ENCODE measurements around the gene PARPBP. TPM values are rescaled to one million over a fixed set of nuclear protein-coding genes. Genes with fewer than 3 reads are reported as not detected.

Gene PARPBP
- total and polyA plus RNA-seq, 2 of the 13 experiments (the other 11 are each of a cell fraction or from before 2014, with no cell fraction given): 6.7 to 28.4 TPM

DNA sequence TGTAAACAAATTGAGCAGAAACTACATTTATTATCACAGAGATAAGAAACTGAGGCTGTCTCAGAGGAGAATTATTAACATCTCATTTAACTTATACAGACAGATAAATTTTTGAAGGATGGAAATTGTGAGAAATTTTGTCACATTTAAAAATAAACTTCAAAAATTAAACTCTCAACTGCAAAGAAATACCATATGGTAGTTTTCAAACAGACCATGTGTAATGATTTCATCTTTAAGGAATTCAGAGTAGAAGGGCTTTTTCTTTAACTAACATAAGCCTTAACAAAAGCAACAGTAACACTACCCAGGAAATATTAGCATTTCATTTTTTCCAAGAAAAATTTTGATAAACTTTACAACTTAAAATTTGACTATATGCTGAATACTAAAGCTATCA, 26.7 kb upstream of the PARPBP start:
- no TSS peak for BruUV-seq (replicated peaks)
- H3K4me2 ChIP-seq (ENCODE audit: low read depth, low read length): no peak overlapping the region
- no peaks in the 10 kb centered on the region for H3K27me3 ChIP-seq (ENCODE audit: control insufficient read depth in 1 of 2, insufficient read depth in 2 of 2, low read length in 2 of 2)
- ChIA-PET POLR2A (interaction anchor here (1.3 kb wide), 1 partner anchor 31 kb away, joined by 3 read pairs; the partner anchor contains the start of gene WASHC3), CTCF (ENCODE audit: low intra/inter-chr PET ratio, low total read pairs) (no interaction called here)
- intact Hi-C loops (cut with micrococcal nuclease; ENCODE audit: unreplicated experiment): loop anchor here (10.0 kb wide), 3 partner anchors 149 to 671 kb away; partner anchors contain the start of gene IGF1
- H3K9ac ChIP-seq (ENCODE audit: insufficient read depth, low read depth, low read length): no peak overlapping the region
- peaks cover 1 to 14% of the 10 kb centered on the region in 2 experiments; a peak in 4 of 5 replicates for H3K36me3 ChIP-seq (replicated peaks in 1 of 2; ENCODE audit: control insufficient read depth in 1 of 2, insufficient read depth in 2 of 2, low read length in 2 of 2)
- FAIRE-seq (no peak), DNase-seq (ENCODE audit: low spot score) (no peak), ATAC-seq (no peak)
- no peaks in the 10 kb centered on the region for H4K20me1 ChIP-seq (ENCODE audit: insufficient read depth, low read length)
- H3K9me3 ChIP-seq (ENCODE audit: low read length): no peaks in the 10 kb centered on the region
- H3K4me1 ChIP-seq (ENCODE audit: insufficient read depth, low read length): no peaks in the 10 kb centered on the region
- no peak overlapping the region for H3K27ac ChIP-seq (ENCODE audit: extremely low read length, insufficient read depth, low read length)
- no peaks in the 10 kb centered on the region for H3K79me2 ChIP-seq (ENCODE audit: insufficient read depth, low read length)
- no peak overlapping the region for H3K4me3 ChIP-seq (replicated peaks in 1 of 3; ENCODE audit: insufficient read depth in 1 of 3, low read depth in 2 of 3, low read length in 3 of 3)
- H2AFZ ChIP-seq (ENCODE audit: low read length): no peak overlapping the region
- in situ Hi-C loops (cut with HindIII; ENCODE audit: extremely low pct_ligation_motif_present, low pct_unique_long_range_greater_than_20kb): no loop called here
- TF ChIP-seq, protein P1, sequence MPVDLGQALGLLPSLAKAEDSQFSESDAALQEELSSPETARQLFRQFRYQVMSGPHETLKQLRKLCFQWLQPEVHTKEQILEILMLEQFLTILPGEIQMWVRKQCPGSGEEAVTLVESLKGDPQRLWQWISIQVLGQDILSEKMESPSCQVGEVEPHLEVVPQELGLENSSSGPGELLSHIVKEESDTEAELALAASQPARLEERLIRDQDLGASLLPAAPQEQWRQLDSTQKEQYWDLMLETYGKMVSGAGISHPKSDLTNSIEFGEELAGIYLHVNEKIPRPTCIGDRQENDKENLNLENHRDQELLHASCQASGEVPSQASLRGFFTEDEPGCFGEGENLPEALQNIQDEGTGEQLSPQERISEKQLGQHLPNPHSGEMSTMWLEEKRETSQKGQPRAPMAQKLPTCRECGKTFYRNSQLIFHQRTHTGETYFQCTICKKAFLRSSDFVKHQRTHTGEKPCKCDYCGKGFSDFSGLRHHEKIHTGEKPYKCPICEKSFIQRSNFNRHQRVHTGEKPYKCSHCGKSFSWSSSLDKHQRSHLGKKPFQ (CRISPR knock-in tag; IDR thresholded peaks at IDR 0.05; ENCODE audit: insufficient replicate concordance): no peak
- TF ChIP-seq, protein P2, sequence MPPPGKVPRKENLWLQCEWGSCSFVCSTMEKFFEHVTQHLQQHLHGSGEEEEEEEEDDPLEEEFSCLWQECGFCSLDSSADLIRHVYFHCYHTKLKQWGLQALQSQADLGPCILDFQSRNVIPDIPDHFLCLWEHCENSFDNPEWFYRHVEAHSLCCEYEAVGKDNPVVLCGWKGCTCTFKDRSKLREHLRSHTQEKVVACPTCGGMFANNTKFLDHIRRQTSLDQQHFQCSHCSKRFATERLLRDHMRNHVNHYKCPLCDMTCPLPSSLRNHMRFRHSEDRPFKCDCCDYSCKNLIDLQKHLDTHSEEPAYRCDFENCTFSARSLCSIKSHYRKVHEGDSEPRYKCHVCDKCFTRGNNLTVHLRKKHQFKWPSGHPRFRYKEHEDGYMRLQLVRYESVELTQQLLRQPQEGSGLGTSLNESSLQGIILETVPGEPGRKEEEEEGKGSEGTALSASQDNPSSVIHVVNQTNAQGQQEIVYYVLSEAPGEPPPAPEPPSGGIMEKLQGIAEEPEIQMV (CRISPR knock-in tag; IDR thresholded peaks at IDR 0.05; ENCODE audit: low read depth): no peak
- TF ChIP-seq YEATS4 (CRISPR knock-in tag; IDR thresholded peaks at IDR 0.05; ENCODE audit: borderline replicate concordance): no peak
- TF ChIP-seq, protein P3, sequence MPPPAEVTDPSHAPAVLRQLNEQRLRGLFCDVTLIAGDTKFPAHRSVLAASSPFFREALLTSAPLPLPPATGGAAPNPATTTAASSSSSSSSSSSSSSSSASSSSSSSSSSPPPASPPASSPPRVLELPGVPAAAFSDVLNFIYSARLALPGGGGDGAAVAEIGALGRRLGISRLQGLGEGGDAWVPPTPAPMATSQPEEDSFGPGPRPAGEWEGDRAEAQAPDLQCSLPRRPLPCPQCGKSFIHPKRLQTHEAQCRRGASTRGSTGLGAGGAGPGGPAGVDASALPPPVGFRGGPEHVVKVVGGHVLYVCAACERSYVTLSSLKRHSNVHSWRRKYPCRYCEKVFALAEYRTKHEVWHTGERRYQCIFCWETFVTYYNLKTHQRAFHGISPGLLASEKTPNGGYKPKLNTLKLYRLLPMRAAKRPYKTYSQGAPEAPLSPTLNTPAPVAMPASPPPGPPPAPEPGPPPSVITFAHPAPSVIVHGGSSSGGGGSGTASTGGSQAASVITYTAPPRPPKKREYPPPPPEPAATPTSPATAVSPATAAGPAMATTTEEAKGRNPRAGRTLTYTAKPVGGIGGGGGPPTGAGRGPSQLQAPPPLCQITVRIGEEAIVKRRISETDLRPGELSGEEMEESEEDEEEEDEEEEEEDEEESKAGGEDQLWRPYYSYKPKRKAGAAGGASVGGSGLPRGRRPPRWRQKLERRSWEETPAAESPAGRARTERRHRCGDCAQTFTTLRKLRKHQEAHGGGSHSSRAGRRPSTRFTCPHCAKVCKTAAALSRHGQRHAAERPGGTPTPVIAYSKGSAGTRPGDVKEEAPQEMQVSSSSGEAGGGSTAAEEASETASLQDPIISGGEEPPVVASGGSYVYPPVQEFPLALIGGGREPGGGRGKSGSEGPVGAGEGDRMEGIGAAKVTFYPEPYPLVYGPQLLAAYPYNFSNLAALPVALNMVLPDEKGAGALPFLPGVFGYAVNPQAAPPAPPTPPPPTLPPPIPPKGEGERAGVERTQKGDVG (CRISPR knock-in tag; IDR thresholded peaks at IDR 0.05; ENCODE audit: borderline replicate concordance): no peak
- TF ChIP-seq ISL2 (CRISPR knock-in tag; IDR thresholded peaks at IDR 0.05): no peak
- TF ChIP-seq, protein P4, sequence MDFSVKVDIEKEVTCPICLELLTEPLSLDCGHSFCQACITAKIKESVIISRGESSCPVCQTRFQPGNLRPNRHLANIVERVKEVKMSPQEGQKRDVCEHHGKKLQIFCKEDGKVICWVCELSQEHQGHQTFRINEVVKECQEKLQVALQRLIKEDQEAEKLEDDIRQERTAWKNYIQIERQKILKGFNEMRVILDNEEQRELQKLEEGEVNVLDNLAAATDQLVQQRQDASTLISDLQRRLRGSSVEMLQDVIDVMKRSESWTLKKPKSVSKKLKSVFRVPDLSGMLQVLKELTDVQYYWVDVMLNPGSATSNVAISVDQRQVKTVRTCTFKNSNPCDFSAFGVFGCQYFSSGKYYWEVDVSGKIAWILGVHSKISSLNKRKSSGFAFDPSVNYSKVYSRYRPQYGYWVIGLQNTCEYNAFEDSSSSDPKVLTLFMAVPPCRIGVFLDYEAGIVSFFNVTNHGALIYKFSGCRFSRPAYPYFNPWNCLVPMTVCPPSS (IDR thresholded peaks at IDR 0.05): no peak
- TF ChIP-seq SOX5 (CRISPR knock-in tag; IDR thresholded peaks at IDR 0.05; ENCODE audit: borderline replicate concordance): no peak
- TF ChIP-seq, protein P5, sequence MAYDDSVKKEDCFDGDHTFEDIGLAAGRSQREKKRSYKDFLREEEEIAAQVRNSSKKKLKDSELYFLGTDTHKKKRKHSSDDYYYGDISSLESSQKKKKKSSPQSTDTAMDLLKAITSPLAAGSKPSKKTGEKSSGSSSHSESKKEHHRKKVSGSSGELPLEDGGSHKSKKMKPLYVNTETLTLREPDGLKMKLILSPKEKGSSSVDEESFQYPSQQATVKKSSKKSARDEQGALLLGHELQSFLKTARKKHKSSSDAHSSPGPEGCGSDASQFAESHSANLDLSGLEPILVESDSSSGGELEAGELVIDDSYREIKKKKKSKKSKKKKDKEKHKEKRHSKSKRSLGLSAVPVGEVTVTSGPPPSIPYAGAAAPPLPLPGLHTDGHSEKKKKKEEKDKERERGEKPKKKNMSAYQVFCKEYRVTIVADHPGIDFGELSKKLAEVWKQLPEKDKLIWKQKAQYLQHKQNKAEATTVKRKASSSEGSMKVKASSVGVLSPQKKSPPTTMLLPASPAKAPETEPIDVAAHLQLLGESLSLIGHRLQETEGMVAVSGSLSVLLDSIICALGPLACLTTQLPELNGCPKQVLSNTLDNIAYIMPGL (CRISPR knock-in tag; IDR thresholded peaks at IDR 0.05; ENCODE audit: borderline replicate concordance in 1 of 2, low read depth in 1 of 2): no peak
- TF ChIP-seq ZBTB20 (CRISPR knock-in tag; IDR thresholded peaks at IDR 0.05; ENCODE audit: borderline replicate concordance, low read depth): no peak
- TF ChIP-seq HNRNPK (IDR thresholded peaks at IDR 0.05; ENCODE audit: low read depth, low read length, poor library complexity, severe bottlenecking): no peak
- TF ChIP-seq FOXA1 (IDR thresholded peaks at IDR 0.05): no peak
- TF ChIP-seq FOXA1 (CRISPR knock-in tag; IDR thresholded peaks at IDR 0.05): no peak
- no peak for TF ChIP-seq RFXAP (CRISPR knock-in tag; IDR thresholded peaks at IDR 0.05; ENCODE audit: borderline replicate concordance)
- TF ChIP-seq PAWR (CRISPR knock-in tag; IDR thresholded peaks at IDR 0.05; ENCODE audit: borderline replicate concordance): no peak
